Effector memory CD4-positive, alpha-beta T cell (primary cell): Measurements from ENCODE around the gene CD81.

ENCODE experiments used
- DNase-seq, 3 donors: peaks; one replicate each; pipeline ENCODE4 v3.0.0-alpha.2; 2020
- H3K27ac ChIP-seq: 2 replicates; pipeline ENCODE4 v1.7.0; 2013; ENCODE audit warnings: mild to moderate bottlenecking, low read length, moderate library complexity; ENCODE audit not compliant: insufficient read depth, poor library complexity, severe bottlenecking
- H3K27me3 ChIP-seq: replicated peaks from 2 replicates; pipeline ENCODE4 v1.7.0; 2013; ENCODE audit warnings: mild to moderate bottlenecking, low read length; ENCODE audit not compliant: insufficient read depth, control insufficient read depth, poor library complexity, severe bottlenecking
- H3K36me3 ChIP-seq: 2 replicates; pipeline ENCODE4 v1.7.0; 2013; ENCODE audit warnings: mild to moderate bottlenecking, low read length, moderate library complexity; ENCODE audit not compliant: control insufficient read depth, insufficient read depth
- H3K4me1 ChIP-seq: 2 replicates; pipeline ENCODE4 v1.7.0; 2013; ENCODE audit warnings: low read length, mild to moderate bottlenecking; ENCODE audit not compliant: control insufficient read depth, insufficient read depth, poor library complexity, severe bottlenecking
- H3K4me3 ChIP-seq: 2 replicates; pipeline ENCODE4 v1.7.0; 2013; ENCODE audit warnings: low read length, low read depth, mild to moderate bottlenecking; ENCODE audit not compliant: insufficient read depth, poor library complexity, severe bottlenecking
- H3K9me3 ChIP-seq: 2 replicates; pipeline ENCODE4 v1.7.0; 2013; ENCODE audit warnings: mild to moderate bottlenecking, low read length, moderate library complexity; ENCODE audit not compliant: control insufficient read depth

CD81 gene

DNA sequence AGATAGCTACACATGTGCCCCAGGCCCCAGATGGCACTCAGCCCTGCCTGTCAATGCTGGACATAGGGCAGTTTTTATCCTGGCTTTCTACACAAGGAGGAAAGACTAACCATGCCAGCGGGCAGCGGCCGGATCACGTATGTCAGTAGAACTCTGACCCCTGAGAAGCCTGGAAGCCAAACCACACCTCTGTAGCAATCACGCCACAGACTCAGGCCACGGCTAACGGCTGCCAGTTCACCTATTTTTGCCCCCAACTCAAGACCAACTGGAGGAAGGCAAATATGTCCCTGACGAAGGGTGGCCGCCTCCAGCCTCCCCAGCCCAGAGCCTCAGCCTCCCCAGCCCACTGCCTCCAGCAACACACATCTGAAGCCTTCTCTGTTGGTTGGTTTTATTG, 7.2 kb upstream of the CD81 start:
- no peaks in the 10 kb centered on the region for H3K36me3 ChIP-seq
- H3K27ac ChIP-seq, result no peak overlapping the region

GRCh38 chr11:2374456-2375201, 2.5 kb upstream of the CD81 start:
- H3K4me3 ChIP-seq, result no peak overlapping the region
- DNase-seq, result no peak

More for the DNA sequence above, 7.2 kb upstream of the CD81 start:
- Histone ChIP-seq H3K4me3 (no peak overlapping the region), H3K27me3 (no peaks in the 10 kb centered on the region), H3K4me1 (no peaks in the 10 kb centered on the region), H3K9me3 (no peaks in the 10 kb centered on the region)
- no peak for DNase-seq

GRCh38 chr11:2375341-2375853, 1.7 kb upstream of the CD81 start:
- Histone ChIP-seq H3K27ac (no peak overlapping the region), H3K27me3 (no peaks in the 10 kb centered on the region), H3K4me3 (no peak overlapping the region), H3K4me1 (peaks cover 22% of the 10 kb centered on the region), H3K9me3 (no peaks in the 10 kb centered on the region), H3K36me3 (no peaks in the 10 kb centered on the region)
- no peak for DNase-seq

More at GRCh38 chr11:2374456-2375201, 2.5 kb upstream of the CD81 start:
- Histone ChIP-seq H3K36me3 (no peaks in the 10 kb centered on the region), H3K9me3 (no peaks in the 10 kb centered on the region), H3K4me1 (peaks cover 19% of the 10 kb centered on the region), H3K27ac (no peak overlapping the region), H3K27me3 (no peaks in the 10 kb centered on the region)

DNA sequence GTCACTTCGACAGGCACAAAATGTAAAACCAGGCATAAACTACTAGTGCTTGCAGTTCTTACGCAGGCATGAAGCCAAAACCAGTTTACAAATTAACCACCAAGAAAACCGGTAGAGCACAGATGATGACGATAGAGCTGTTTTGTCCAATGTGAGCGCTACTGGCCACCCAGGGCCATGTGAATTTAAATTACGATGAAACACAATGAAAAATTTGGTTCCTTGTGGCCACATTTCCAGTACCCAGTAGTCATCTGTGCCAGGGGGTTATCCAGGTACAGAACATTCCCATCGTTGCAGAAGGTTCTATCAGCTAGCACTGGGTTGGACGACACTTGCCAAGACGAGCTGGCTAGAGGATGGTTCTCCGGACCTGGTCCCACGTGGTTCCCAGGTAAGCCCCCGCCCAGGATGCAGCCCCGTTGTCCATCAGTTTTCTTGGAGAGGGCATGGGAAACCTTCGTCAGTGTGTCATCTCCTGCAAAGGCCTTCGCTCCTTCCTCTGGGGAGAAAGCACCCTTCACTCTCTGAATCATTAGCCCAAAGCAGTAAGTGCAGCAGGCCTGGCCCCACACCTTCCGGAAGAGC, 1.1 kb upstream of the CD81 start:
- H3K4me3 ChIP-seq, result no peak overlapping the region
- H3K4me1 ChIP-seq, result peaks cover 22% of the 10 kb centered on the region
- H3K9me3 ChIP-seq, result no peaks in the 10 kb centered on the region
- no peaks in the 10 kb centered on the region for H3K27me3 ChIP-seq
- no peak overlapping the region for H3K27ac ChIP-seq
- no peak for DNase-seq
- H3K36me3 ChIP-seq, result no peaks in the 10 kb centered on the region

- DNase-seq, result peak; percentile 38 to 49 (median 40)
- Histone ChIP-seq H3K27me3 (no peaks in the 10 kb centered on the region), H3K4me3 (peak overlapping the region; percentile 98)
These were observed 667 bp downstream of the CD81 start for GRCh38 chr11:2377511-2378443.

GRCh38 chr11:2378527-2379210, 1.6 kb downstream of the CD81 start:
- no peaks in the 10 kb centered on the region for H3K36me3 ChIP-seq
- peaks cover 26% of the 10 kb centered on the region for H3K4me1 ChIP-seq
- no peaks in the 10 kb centered on the region for H3K9me3 ChIP-seq
- peak overlapping the region; percentile 98 for H3K4me3 ChIP-seq
- H3K27ac ChIP-seq, result peak overlapping the region; percentile 54
- DNase-seq, result no peak
- no peaks in the 10 kb centered on the region for H3K27me3 ChIP-seq

More at GRCh38 chr11:2377511-2378443, 667 bp downstream of the CD81 start:
- peak overlapping the region; percentile 54 for H3K27ac ChIP-seq
- peaks cover 22% of the 10 kb centered on the region for H3K4me1 ChIP-seq
- no peaks in the 10 kb centered on the region for H3K9me3 ChIP-seq
- no peaks in the 10 kb centered on the region for H3K36me3 ChIP-seq

GRCh38 chr11:2379466-2380174, 2.5 kb downstream of the CD81 start:
- Histone ChIP-seq H3K4me3 (no peak overlapping the region), H3K27me3 (no peaks in the 10 kb centered on the region), H3K36me3 (no peaks in the 10 kb centered on the region), H3K27ac (peak overlapping the region; percentile 39), H3K9me3 (no peaks in the 10 kb centered on the region), H3K4me1 (peaks cover 30% of the 10 kb centered on the region)
- no peak for DNase-seq

- no peak for DNase-seq
- Histone ChIP-seq H3K4me1 (peaks cover 36% of the 10 kb centered on the region), H3K36me3 (no peaks in the 10 kb centered on the region), H3K27me3 (no peaks in the 10 kb centered on the region), H3K27ac (no peak overlapping the region), H3K4me3 (no peak overlapping the region), H3K9me3 (no peaks in the 10 kb centered on the region)
These were observed 3.3 kb downstream of the CD81 start for GRCh38 chr11:2380396-2380795.

GRCh38 chr11:2380807-2381350, 3.8 kb downstream of the CD81 start:
- H3K27ac ChIP-seq, result no peak overlapping the region
- no peaks in the 10 kb centered on the region for H3K27me3 ChIP-seq
- peaks cover 36% of the 10 kb centered on the region for H3K4me1 ChIP-seq
- no peak for DNase-seq
- H3K9me3 ChIP-seq, result no peaks in the 10 kb centered on the region
- no peaks in the 10 kb centered on the region for H3K36me3 ChIP-seq
- no peak overlapping the region for H3K4me3 ChIP-seq
